GM23248 (cell line): Measurements from ENCODE around the gene OPCML.

Experiments
- EZH2 ChIP-seq: fragments of 200-600 bp; sonication (generic); IDR thresholded peaks from 2 replicates; pipeline ENCODE4 v1.6.1; 2018; ENCODE audit warnings: antibody characterized with exemption, mild to moderate bottlenecking; ENCODE audit not compliant: insufficient read depth, poor library complexity, severe bottlenecking
- EZH2phosphoT487 ChIP-seq: fragments of 200-600 bp; sonication (generic); IDR thresholded peaks from 2 replicates; pipeline ENCODE4 v1.6.1; 2018; ENCODE audit warnings: antibody characterized with exemption, moderate library complexity, mild to moderate bottlenecking, low read depth; ENCODE audit not compliant: insufficient read depth

DNA sequence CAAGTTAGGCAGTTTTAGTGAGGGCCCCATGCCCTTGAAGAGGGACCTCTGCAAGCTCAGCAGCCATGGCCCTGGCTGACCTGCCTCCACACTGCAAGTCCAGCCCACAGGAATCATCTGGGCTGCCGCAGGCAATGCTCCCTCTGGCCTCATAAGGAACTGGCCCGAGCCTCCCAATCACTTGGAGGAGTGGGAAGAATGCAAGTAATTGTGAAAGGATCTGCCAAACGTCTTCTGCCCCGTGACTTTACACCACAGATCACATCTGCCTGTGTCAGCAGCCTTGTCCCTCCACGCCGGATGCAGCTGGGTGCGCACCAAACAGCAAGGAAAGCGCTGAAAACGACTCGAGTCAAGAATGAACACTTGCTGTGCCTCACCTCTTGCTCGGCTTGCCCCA lies 23.8 kb downstream of the OPCML start:
- TF ChIP-seq EZH2 (no peak), EZH2phosphoT487 (no peak)
